Measurements from ENCODE around the gene ZFHX3. TPM values are rescaled to one million over a fixed set of nuclear protein-coding genes. Genes with fewer than 3 reads are reported as not detected.

The ZFHX3 gene
- total and polyA plus RNA-seq, 2 donors (not counting 3 experiments of a cell fraction or from before 2014, with no cell fraction given), result 3.7 to 18.8 TPM

DNA sequence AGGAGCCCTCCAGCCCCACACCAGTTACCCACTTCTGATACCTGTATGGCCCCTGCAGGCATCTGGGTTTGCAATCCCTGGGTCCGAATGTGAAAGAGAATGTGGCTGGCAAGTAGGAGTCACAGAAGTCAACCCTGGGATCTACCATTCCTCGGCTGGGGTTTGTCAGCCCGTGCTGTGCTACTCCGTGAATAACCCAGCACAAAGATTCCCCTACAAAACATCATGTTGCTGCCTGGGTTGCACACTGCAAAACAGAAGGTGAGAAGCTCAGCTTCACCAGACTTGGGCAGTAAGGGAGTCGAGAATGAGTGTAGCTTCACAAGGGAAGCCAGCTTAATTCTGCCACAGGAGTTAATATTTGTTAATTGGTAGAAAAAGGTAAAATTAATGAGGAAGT lies 137.1 kb downstream of the ZFHX3 start:
- dilution Hi-C loops (cut with MboI; ENCODE audit: extremely low pct_ligation_motif_present, low sequenced_read_pairs) (no loop called here), intact Hi-C loops (cut with micrococcal nuclease) (no loop called here)
- Histone ChIP-seq H3K27me3 (ENCODE audit: control insufficient read depth in 2 of 2, insufficient read depth in 2 of 2, low read length in 2 of 2) (no peaks in the 10 kb centered on the region), H3K9me1 (replicated peaks; ENCODE audit: control insufficient read depth, extremely low read depth, insufficient read depth, low read length) (no peaks in the 10 kb centered on the region), H3K79me2 (ENCODE audit: control insufficient read depth, insufficient read depth, low read length) (no peaks in the 10 kb centered on the region), H3K4me2 (ENCODE audit: insufficient read depth, low read length) (no peak overlapping the region), H3K4me3 (replicated peaks in 1 of 3; ENCODE audit: insufficient read depth in 1 of 3, low read depth in 1 of 3, low read length in 3 of 3) (no peak overlapping the region), H3K27ac (ENCODE audit: insufficient read depth, low read depth, low read length) (no peak overlapping the region), H3K9ac (replicated peaks; ENCODE audit: extremely low read depth, insufficient read depth, low read length) (no peak overlapping the region), H3K4me1 (ENCODE audit: control insufficient read depth, extremely low read depth, insufficient read depth, low read length) (no peaks in the 10 kb centered on the region), H4K20me1 (replicated peaks; ENCODE audit: control insufficient read depth, extremely low read depth, insufficient read depth, low read length) (no peaks in the 10 kb centered on the region), H2AFZ (ENCODE audit: low read depth, low read length) (no peak overlapping the region), H3K9me3 (replicated peaks; ENCODE audit: control insufficient read depth, insufficient read depth, low read length) (no peaks in the 10 kb centered on the region), H3K36me3 (ENCODE audit: control insufficient read depth in 2 of 2, extremely low read depth in 1 of 2, insufficient read depth in 2 of 2, low read length in 2 of 2) (no peaks in the 10 kb centered on the region)
- no peak for TF ChIP-seq GATA2 (IDR thresholded peaks at IDR 0.05; ENCODE audit: insufficient read depth, insufficient read length, low read depth, low read length)
- TF ChIP-seq EZH2 (IDR thresholded peaks at IDR 0.05; ENCODE audit: borderline replicate concordance, low read depth, low read length, severe bottlenecking), result no peak
- no peak for TF ChIP-seq POLR2A (IDR thresholded peaks at IDR 0.05; ENCODE audit: low read depth, low read length)
- TF ChIP-seq, protein P1, sequence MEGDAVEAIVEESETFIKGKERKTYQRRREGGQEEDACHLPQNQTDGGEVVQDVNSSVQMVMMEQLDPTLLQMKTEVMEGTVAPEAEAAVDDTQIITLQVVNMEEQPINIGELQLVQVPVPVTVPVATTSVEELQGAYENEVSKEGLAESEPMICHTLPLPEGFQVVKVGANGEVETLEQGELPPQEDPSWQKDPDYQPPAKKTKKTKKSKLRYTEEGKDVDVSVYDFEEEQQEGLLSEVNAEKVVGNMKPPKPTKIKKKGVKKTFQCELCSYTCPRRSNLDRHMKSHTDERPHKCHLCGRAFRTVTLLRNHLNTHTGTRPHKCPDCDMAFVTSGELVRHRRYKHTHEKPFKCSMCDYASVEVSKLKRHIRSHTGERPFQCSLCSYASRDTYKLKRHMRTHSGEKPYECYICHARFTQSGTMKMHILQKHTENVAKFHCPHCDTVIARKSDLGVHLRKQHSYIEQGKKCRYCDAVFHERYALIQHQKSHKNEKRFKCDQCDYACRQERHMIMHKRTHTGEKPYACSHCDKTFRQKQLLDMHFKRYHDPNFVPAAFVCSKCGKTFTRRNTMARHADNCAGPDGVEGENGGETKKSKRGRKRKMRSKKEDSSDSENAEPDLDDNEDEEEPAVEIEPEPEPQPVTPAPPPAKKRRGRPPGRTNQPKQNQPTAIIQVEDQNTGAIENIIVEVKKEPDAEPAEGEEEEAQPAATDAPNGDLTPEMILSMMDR (IDR thresholded peaks at IDR 0.05; ENCODE audit: extremely low read depth in 1 of 2, insufficient read depth in 1 of 2, low read depth in 1 of 2, low read length in 2 of 2), result no peak
- DNase-seq (ENCODE audit: low read depth, low spot score) (no peak), FAIRE-seq (no peak)
- CTCF ChIA-PET, result interaction anchor here (1.0 to 1.2 kb wide), 2 partner anchors 51 to 78 kb away, joined by 3 to 6 read pairs; no protein-coding TSS in a partner anchor
- POLR2A ChIA-PET, result no interaction called here
- BruUV-seq (replicated peaks), result no TSS peak

DNA sequence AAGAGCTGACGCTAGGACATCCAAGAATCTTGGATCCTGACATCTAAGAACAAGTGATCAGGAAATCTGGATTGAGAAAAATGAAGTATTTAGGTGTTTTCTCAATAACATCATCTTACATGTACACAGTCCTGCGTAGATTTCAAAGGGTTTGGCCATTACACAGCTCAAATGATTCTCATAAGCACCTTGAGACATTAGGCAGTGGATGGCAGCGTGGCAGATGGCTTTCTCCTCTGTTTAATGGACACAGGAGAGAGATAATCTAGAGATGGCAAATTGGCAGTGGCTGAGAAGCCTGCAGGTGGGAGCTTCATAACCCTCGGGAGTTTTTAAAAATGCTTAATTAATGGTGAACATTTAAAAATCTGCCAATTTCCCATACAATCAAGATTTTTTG lies 137.5 kb downstream of the ZFHX3 start:
- DNase-seq (ENCODE audit: low read depth, low spot score) (no peak), FAIRE-seq (no peak)
- Histone ChIP-seq H3K27ac (ENCODE audit: insufficient read depth, low read depth, low read length) (no peak overlapping the region), H3K9ac (replicated peaks; ENCODE audit: extremely low read depth, insufficient read depth, low read length) (no peak overlapping the region), H3K4me2 (ENCODE audit: insufficient read depth, low read length) (no peak overlapping the region), H3K4me3 (replicated peaks in 1 of 3; ENCODE audit: insufficient read depth in 1 of 3, low read depth in 1 of 3, low read length in 3 of 3) (no peak overlapping the region), H3K79me2 (ENCODE audit: control insufficient read depth, insufficient read depth, low read length) (no peaks in the 10 kb centered on the region), H3K4me1 (ENCODE audit: control insufficient read depth, extremely low read depth, insufficient read depth, low read length) (no peaks in the 10 kb centered on the region), H3K9me3 (replicated peaks; ENCODE audit: control insufficient read depth, insufficient read depth, low read length) (no peaks in the 10 kb centered on the region), H4K20me1 (replicated peaks; ENCODE audit: control insufficient read depth, extremely low read depth, insufficient read depth, low read length) (no peaks in the 10 kb centered on the region), H3K27me3 (ENCODE audit: control insufficient read depth in 2 of 2, insufficient read depth in 2 of 2, low read length in 2 of 2) (no peaks in the 10 kb centered on the region), H2AFZ (ENCODE audit: low read depth, low read length) (no peak overlapping the region), H3K9me1 (replicated peaks; ENCODE audit: control insufficient read depth, extremely low read depth, insufficient read depth, low read length) (no peaks in the 10 kb centered on the region), H3K36me3 (ENCODE audit: control insufficient read depth in 2 of 2, extremely low read depth in 1 of 2, insufficient read depth in 2 of 2, low read length in 2 of 2) (no peaks in the 10 kb centered on the region)
- TF ChIP-seq POLR2AphosphoS5 (IDR thresholded peaks at IDR 0.05; ENCODE audit: insufficient read depth, low read depth, low read length), result no peak
- TF ChIP-seq GATA2 (IDR thresholded peaks at IDR 0.05; ENCODE audit: insufficient read depth, insufficient read length, low read depth, low read length), result no peak
- TF ChIP-seq JUN (IDR thresholded peaks at IDR 0.05; ENCODE audit: borderline replicate concordance, insufficient read depth, insufficient read length, low read depth), result no peak
- no peak for TF ChIP-seq POLR2A (IDR thresholded peaks at IDR 0.05; ENCODE audit: low read depth, low read length)
- TF ChIP-seq MYC (IDR thresholded peaks at IDR 0.05; ENCODE audit: low read depth, low read length), result no peak
- TF ChIP-seq EZH2 (IDR thresholded peaks at IDR 0.05; ENCODE audit: borderline replicate concordance, low read depth, low read length, severe bottlenecking), result no peak
- TF ChIP-seq, protein P2, sequence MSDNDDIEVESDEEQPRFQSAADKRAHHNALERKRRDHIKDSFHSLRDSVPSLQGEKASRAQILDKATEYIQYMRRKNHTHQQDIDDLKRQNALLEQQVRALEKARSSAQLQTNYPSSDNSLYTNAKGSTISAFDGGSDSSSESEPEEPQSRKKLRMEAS (IDR thresholded peaks at IDR 0.05; ENCODE audit: insufficient read depth, insufficient read length), result no peak
- TF ChIP-seq, protein P1 (IDR thresholded peaks at IDR 0.05; ENCODE audit: extremely low read depth in 1 of 2, insufficient read depth in 1 of 2, low read depth in 1 of 2, low read length in 2 of 2), result no peak
- no peak for TF ChIP-seq FOS (IDR thresholded peaks at IDR 0.05; ENCODE audit: borderline replicate concordance, insufficient read depth, low read length)
- POLR2A ChIA-PET, result no interaction called here
- CTCF ChIA-PET, result interaction anchor here (1.0 to 1.2 kb wide), 2 partner anchors 51 to 78 kb away, joined by 3 to 6 read pairs; no protein-coding TSS in a partner anchor
- dilution Hi-C loops (cut with MboI; ENCODE audit: extremely low pct_ligation_motif_present, low sequenced_read_pairs), result no loop called here
- intact Hi-C loops (cut with micrococcal nuclease), result no loop called here
- BruUV-seq (replicated peaks), result no TSS peak

Data from endothelial cell of umbilical vein (primary cell).